K562 (cell line): ENCODE data around the gene CALHM1. TPM values are rescaled to one million over a fixed set of nuclear protein-coding genes. Genes with fewer than 3 reads are reported as not detected.

Source experiments
- ATAC-seq: fragments of 200-7000 bp; cut with Tn5 transposase; 3 replicates; pipeline ENCODE4 v1.9.1; 2020; ENCODE audit warnings: moderate library complexity
- BruUV-seq: library from RNA; stranded (reverse); fragments of 400-500 nt; replicated peaks from 2 replicates; lab custom pipeline; 2021; lab: Mats Ljungman, UMichigan
- CTCF ChIA-PET: fragments of 300-600 bp; formaldehyde crosslinking; extraction: SDS; loops from one replicate; lab custom pipeline; 2021; ENCODE audit warnings: low intra/inter-chr PET ratio; lab: Yijun Ruan, JAX
- POLR2A ChIA-PET: fragments of 300-600, 350-650 bp; sonication (Branson Sonifier 250); formaldehyde crosslinking; extraction: SDS; loops from one replicate; lab custom pipeline; 2021; ENCODE audit warnings: antibody characterized with exemption, inconsistent platforms; lab: Yijun Ruan, JAX
- DNase-seq, 4 experiments: peaks; one replicate each; pipeline versions ENCODE4 v3.0.0 to v3.0.0-alpha.2; 2011 to 2018; ENCODE audit warnings: low spot score in 3 of 4, mixed read lengths in 3 of 4; ENCODE audit errors: extremely low read depth in 1 of 4
- FAIRE-seq: peaks from 2 replicates; lab custom pipeline; 2011; peaks lifted over from hg19 to GRCh38; lab: Jason Lieb, UNC
- H2AFZ ChIP-seq: 2 replicates; pipeline ENCODE4 v1.6.0; 2011; ENCODE audit warnings: low read depth, low read length, control low read depth, inconsistent platforms
- H3K27ac ChIP-seq: fragments of 200-600 bp; 3 replicates; pipeline ENCODE4 v1.8.0; 2011; ENCODE audit warnings: low read depth, mild to moderate bottlenecking, control low read depth, inconsistent platforms, low read length, moderate library complexity, mixed read lengths; ENCODE audit errors: extremely low read depth
- H3K27me3 ChIP-seq, 2 experiments: fragments of 300-600 bp in 1 of 2; 2 replicates in 1 of 2; 3 replicates in 1 of 2; pipeline versions ENCODE4 v1.6.0 to v1.8.0; 2011; ENCODE audit warnings: inconsistent platforms in 2 of 2, low read length in 2 of 2, mild to moderate bottlenecking in 1 of 2, mixed read lengths in 1 of 2, moderate library complexity in 1 of 2; ENCODE audit not compliant: control insufficient read depth in 2 of 2, insufficient read depth in 2 of 2
- H3K36me3 ChIP-seq: fragments of 300-600 bp; 3 replicates; pipeline ENCODE4 v1.8.0; 2011; ENCODE audit warnings: mild to moderate bottlenecking, low read length, inconsistent platforms; ENCODE audit not compliant: control insufficient read depth, insufficient read depth
- H3K4me1 ChIP-seq, 2 experiments: fragments of 200-600 bp in 1 of 2; replicated peaks in 1 of 2; 2 replicates in 1 of 2; 3 replicates in 1 of 2; pipeline versions ENCODE4 v1.5.1 to v1.8.0; 2011; ENCODE audit warnings: inconsistent platforms in 2 of 2, low read length in 2 of 2, mild to moderate bottlenecking in 1 of 2, mixed read lengths in 1 of 2, moderate library complexity in 1 of 2; ENCODE audit not compliant: control insufficient read depth in 2 of 2, insufficient read depth in 2 of 2
- H3K4me2 ChIP-seq: 2 replicates; pipeline ENCODE4 v1.6.1; 2011; ENCODE audit warnings: low read length, control low read depth, inconsistent platforms, mixed read lengths; ENCODE audit not compliant: insufficient read depth
- H3K4me3 ChIP-seq: fragments of 200-600 bp; sonication (generic), shearing (Covaris generic); 2 replicates; pipeline ENCODE4 v1.5.1; 2016; ENCODE audit warnings: control low read depth, inconsistent platforms
- H3K79me2 ChIP-seq: fragments of 200-600 bp; 3 replicates; pipeline ENCODE4 v1.8.0; 2011; ENCODE audit warnings: low read length, inconsistent platforms; ENCODE audit not compliant: control insufficient read depth, insufficient read depth
- H3K9ac ChIP-seq, 2 experiments: 2 replicates each; pipeline versions ENCODE4 v1.6.0 to v1.6.1; 2011; ENCODE audit warnings: low read depth in 2 of 2, low read length in 2 of 2, control low read depth in 1 of 2, inconsistent platforms in 1 of 2, mild to moderate bottlenecking in 1 of 2, mixed read lengths in 1 of 2; ENCODE audit not compliant: insufficient read depth in 1 of 2
- H3K9me1 ChIP-seq: one replicate; pipeline ENCODE4 v1.6.0; 2011; ENCODE audit warnings: inconsistent platforms, mild to moderate bottlenecking, low read length, moderate library complexity; ENCODE audit not compliant: control insufficient read depth, insufficient read depth
- H3K9me3 ChIP-seq: replicated peaks from 2 replicates; pipeline ENCODE4 v1.5.1; 2011; ENCODE audit warnings: low read depth, low read length, inconsistent platforms; ENCODE audit not compliant: control insufficient read depth, insufficient read depth
- H4K20me1 ChIP-seq: replicated peaks from 2 replicates; pipeline ENCODE4 v1.6.1; 2011; ENCODE audit warnings: low read length, inconsistent platforms, mixed read lengths; ENCODE audit not compliant: control insufficient read depth, insufficient read depth
- FOXA1 ChIP-seq: fragments of 450-650 bp; IDR thresholded peaks from 2 replicates; pipeline ENCODE4 v1.6.1; 2016; ENCODE audit warnings: mild to moderate bottlenecking, borderline replicate concordance
- RBM39 ChIP-seq: fragments of 200-400 bp; formaldehyde crosslinking; optimal IDR thresholded peaks from 2 replicates; pipeline ENCODE3; 2018; ENCODE audit warnings: low read depth, low read length
- SMAD4 ChIP-seq: fragments of 250-450 bp; sonication (Bioruptor Pico); conservative IDR thresholded peaks from 2 replicates; pipeline ENCODE4 v1.8.0; 2021; ENCODE audit warnings: inconsistent platforms, mild to moderate bottlenecking, moderate library complexity
- ZNF41 ChIP-seq: fragments of 250-450 bp; sonication (Bioruptor Pico); conservative IDR thresholded peaks from 2 replicates; pipeline ENCODE4 v1.4.0; 2020; ENCODE audit warnings: mild to moderate bottlenecking
- WGBS: fragments of 100-300 bp; shearing (Covaris generic); methylation state at CpG from one replicate; pipeline ENCODE4 v1.1.6; 2016; ENCODE audit warnings: low coverage, mixed read lengths; ENCODE audit not compliant: insufficient coverage; ENCODE audit errors: missing lambda C conversion rate; 5-methylcytosine and 5-hydroxymethylcytosine counted together
- in situ Hi-C: fragments of 300-500 bp; cut with MboI; formaldehyde crosslinking; loops from 4 replicates; pipeline ENCODE4 v1.15.0; 2018; ENCODE audit warnings: inconsistent platforms, mixed read lengths
- intact Hi-C: fragments of 100-400 bp; cut with micrococcal nuclease; formaldehyde crosslinking; loops from 2 replicates; pipeline ENCODE4 v1.14.2; 2022
- polyA plus RNA-seq, 8 experiments: library from polyadenylated mRNA; depleted of rRNA in 4 of 8; stranded (reverse) in 5 of 8; unstranded in 3 of 8; fragments of >200 nt; fragmentation: Nextera tagmentation in 2 of 8; fragmentation: Illumina TruSeq in 1 of 8; extraction: Ambion mirVana in 2 of 8; extraction: Trizol in 1 of 8; gene quantifications; 2 replicates each; pipeline versions ENCODE4 v1.2.1 to v1.2.3, GENCODE V29; 2011 to 2014; ENCODE audit warnings: inconsistent platforms in 1 of 8, missing spikeins in 1 of 8
- total RNA-seq, 7 experiments: library from RNA; depleted of rRNA in 6 of 7; stranded (reverse); fragments of >200 nt in 6 of 7; fragmentation: Illumina TruSeq in 2 of 7; extraction: Trizol in 2 of 7; gene quantifications; 2 replicates each; pipeline versions ENCODE4 v1.2.1 to v1.2.3, GENCODE V29; 2011 to 2021; ENCODE audit warnings: low replicate concordance in 1 of 7
- TF ChIP-seq, protein P1 (sequence below): sonication (generic); formaldehyde crosslinking; IDR thresholded peaks from 2 replicates; pipeline ENCODE4 v1.8.1; 2022; ENCODE audit warnings: missing genetic modification reagents
- TF ChIP-seq, protein P2 (sequence below): fragments of 250-450 bp; sonication (Bioruptor Pico); IDR thresholded peaks from 2 replicates; pipeline ENCODE4 v1.5.0; 2021; ENCODE audit warnings: mild to moderate bottlenecking, moderate library complexity

Gene CALHM1
- total and polyA plus RNA-seq, 9 of the 15 experiments (the other 6 are each of a cell fraction or from before 2014, with no cell fraction given): 0.03 TPM; not detected in 8

DNA sequence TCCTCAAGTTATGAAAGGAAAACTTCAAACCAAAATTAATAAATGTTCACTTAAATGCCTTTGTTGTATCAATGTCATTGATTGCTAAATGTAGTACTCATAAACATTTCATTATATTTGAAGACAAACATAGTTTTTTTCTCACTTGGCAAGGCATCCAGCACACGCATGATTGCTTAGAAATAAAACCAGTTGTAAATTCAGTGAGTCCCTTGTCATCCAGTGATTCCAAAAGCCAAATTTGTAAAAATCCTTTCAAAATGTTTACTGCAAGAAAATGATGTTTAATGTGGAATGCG lies 28.7 kb upstream of the CALHM1 start:
- in situ Hi-C loops: loop anchor here (10.0 kb wide), 1 partner anchor 653 kb away; the partner anchor contains the start of gene CYP17A1
- ATAC-seq (no peak), FAIRE-seq (no peak), DNase-seq (no peak)
- no peaks in the 10 kb centered on the region for H3K36me3 ChIP-seq
- no peak overlapping the region for H3K27ac ChIP-seq
- H3K27me3 ChIP-seq: peaks cover 0 to 17% of the 10 kb centered on the region in 2 experiments; a peak in 2 of 5 replicates
- intact Hi-C loops: loop anchor here (5.0 to 10.0 kb wide), 3 partner anchors 105 to 653 kb away; partner anchors contain the start of genes CNNM2 and CYP17A1
- WGBS: 11% methylated on average over 2 of the region's 2 CpGs
- TF ChIP-seq, protein P1, sequence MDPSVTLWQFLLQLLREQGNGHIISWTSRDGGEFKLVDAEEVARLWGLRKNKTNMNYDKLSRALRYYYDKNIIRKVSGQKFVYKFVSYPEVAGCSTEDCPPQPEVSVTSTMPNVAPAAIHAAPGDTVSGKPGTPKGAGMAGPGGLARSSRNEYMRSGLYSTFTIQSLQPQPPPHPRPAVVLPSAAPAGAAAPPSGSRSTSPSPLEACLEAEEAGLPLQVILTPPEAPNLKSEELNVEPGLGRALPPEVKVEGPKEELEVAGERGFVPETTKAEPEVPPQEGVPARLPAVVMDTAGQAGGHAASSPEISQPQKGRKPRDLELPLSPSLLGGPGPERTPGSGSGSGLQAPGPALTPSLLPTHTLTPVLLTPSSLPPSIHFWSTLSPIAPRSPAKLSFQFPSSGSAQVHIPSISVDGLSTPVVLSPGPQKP: no peak
- TF ChIP-seq FOXA1 (no peak), RBM39 (no peak), SMAD4 (no peak), ZNF41 (CRISPR knock-in tag) (no peak)
- TF ChIP-seq, protein P2, sequence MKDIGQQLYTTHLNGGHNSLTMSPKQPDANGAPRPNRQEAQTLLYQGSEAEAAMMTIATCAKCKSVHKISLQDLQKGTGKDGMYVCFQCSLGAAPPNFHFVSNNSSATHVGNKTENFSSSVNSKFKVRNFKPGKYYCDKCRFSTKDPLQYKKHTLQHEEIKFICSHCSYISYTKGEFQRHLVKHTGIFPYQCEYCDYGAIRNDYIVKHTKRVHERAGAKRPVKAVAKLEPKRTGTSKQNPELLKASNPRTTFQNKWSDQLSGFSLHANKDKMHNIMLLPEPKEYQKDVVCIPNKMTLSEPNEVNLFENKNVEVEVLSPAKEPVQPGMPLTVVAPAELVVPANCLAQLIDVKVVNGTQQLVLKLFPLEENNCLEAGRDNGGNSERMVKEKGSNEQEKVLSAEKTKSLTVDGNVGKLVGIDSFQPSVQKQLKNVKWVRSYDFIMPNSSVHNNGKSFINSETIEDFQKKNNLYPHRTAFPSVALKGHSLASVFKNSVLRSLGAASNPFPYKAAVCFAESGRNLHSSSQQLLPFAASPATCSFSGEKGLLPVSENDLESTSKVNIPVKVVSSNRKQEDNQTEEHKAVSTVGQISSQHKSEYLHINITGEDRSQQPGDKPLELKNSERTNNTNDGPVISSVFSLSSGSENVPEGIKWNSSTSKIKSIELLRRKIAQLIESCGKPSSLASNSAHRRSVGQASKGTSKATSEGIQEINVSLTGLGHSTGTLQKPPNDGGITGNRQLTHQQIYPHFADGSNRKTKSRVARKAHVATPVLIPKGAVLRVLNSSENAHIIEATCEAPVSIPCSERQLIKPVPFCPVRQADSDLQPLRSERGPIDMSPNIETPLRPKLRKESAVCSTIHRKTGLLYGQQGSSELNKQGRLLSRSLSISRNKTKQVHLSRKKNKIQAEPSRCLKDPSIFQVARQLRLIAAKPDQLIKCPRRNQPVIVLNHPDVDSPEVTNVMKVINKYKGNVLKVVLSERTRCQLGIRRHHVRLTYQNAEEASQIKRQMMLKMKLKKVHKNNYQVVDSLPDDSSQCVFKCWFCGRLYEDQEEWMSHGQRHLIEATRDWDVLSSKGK: no peak
- H3K9ac ChIP-seq: no peak overlapping the region
- no TSS peak for BruUV-seq
- POLR2A ChIA-PET: no interaction called here
- H3K4me3 ChIP-seq: no peak overlapping the region
- H3K4me2 ChIP-seq: no peak overlapping the region
- CTCF ChIA-PET: interaction anchor here (3.4 kb wide), 1 partner anchor 70 kb away, joined by 26 read pairs; no protein-coding TSS in a partner anchor
- no peaks in the 10 kb centered on the region for H3K9me1 ChIP-seq
- no peaks in the 10 kb centered on the region for H3K79me2 ChIP-seq
- H2AFZ ChIP-seq: no peak overlapping the region
- H3K4me1 ChIP-seq: no peaks in the 10 kb centered on the region; a peak in 1 of 5 replicates
- no peaks in the 10 kb centered on the region; the same call in 1 of the 2 replicates for H4K20me1 ChIP-seq
- no peaks in the 10 kb centered on the region for H3K9me3 ChIP-seq
